HG03460 (cell line): ENCODE measurements around the gene IL13.
"Not testable (repeated sequence)": the region's sequence is repeated elsewhere in the genome, so short reads cannot be mapped to it uniquely, and the experiment has no call there.

Source experiments
- ATAC-seq: cut with Tn5 transposase; IDR thresholded peaks from one replicate; pipeline ENCODE4 v1.9.1; 2021; ENCODE audit not compliant: unreplicated experiment

The IL13 gene

GRCh38 chr5:132657676-132658380 lies at the start of gene IL13:
Gene IL13 (plus strand): TSS chr5:132658173. CDS start chr5:132658187, 14 bp downstream.
- ATAC-seq = no peak

DNA sequence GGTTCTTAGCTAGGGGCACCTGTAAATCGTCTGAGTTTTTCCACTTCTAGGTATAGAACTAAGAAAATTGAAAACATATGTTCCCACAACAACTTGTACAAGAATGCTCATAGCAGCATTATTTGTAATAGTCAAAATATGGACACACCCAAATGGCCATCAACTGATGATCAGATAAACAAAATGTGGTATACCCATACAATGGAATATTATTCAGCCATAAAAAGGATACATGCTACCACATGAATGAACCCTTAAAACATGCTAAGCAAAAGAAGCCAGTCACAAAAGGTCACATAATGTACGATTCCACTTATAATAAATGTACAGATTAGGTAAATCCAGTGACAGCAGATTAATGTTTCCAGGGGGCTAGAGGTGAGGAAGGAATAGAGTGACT lies 46.0 kb upstream of the IL13 start:
- no peak for ATAC-seq

DNA sequence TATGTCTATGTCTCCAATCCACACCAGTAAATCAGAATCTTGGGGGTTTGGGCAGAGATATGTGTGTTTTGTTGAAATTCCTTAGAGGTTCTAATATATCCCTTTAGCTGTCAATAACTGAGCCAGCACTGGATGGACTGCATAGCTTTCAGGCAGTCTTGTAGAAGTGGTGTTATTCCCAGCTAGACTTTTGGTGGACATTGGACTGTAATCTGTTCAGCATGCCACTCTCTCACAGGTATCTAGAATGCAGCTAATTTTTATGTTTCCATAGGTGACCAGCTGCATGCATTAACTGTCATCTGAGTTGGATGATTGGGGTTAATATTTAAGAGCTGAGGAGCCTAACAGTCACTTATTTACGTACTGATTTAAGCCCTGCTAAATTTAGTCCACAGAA lies 45.1 kb upstream of the IL13 start:
- ATAC-seq = no peak

DNA sequence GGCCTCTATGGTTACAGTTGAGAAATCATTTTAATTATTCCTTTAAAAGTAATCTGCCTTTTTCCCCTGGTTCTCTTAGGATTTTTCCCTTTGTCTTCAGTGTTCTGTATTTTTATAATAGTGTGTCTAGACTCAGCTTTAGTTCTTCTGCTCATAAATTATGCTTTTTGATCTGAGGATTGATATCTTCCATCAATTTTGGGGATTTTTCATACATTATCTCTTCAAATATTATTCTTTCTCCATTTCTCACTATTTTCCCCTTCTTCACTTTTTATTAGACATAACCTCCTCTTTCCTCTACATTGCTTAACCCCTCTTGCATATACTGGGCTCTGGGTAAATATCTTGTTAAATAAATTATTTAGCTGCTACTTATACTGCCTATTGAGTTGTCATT lies 36.3 kb upstream of the IL13 start:
- no peak for ATAC-seq

GRCh38 chr5:132622608-132623007 lies 35.4 kb upstream of the IL13 start:
- ATAC-seq = no peak

- ATAC-seq = no peak
Observed at GRCh38 chr5:132627470-132627869, 30.5 kb upstream of the IL13 start.

- no peak for ATAC-seq
Observed at GRCh38 chr5:132628814-132629213, 29.2 kb upstream of the IL13 start.

GRCh38 chr5:132629230-132629944 lies 28.6 kb upstream of the IL13 start:
- ATAC-seq = peak; percentile 82

GRCh38 chr5:132633587-132633986 lies 24.4 kb upstream of the IL13 start:
- not testable (repeated sequence) for ATAC-seq

DNA sequence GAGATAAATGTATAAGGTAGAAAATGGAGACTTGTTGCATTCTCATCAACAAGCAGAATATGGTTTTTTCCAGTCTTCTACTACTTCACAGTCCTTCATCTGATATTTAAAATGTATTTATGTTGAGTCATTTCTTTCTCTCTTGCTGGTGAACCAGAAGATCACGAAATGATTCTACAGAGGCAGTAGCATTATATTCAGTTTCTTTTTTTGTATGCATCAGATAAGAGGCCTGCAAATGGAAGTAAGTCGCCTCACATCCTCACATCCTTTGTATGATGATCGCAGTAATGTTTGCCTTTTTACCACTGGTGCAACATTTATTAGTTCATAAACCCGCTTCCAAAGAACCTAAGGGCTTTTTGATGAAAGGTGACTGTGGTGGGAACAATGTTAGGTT lies 22.1 kb upstream of the IL13 start:
- ATAC-seq = peak; percentile 47

DNA sequence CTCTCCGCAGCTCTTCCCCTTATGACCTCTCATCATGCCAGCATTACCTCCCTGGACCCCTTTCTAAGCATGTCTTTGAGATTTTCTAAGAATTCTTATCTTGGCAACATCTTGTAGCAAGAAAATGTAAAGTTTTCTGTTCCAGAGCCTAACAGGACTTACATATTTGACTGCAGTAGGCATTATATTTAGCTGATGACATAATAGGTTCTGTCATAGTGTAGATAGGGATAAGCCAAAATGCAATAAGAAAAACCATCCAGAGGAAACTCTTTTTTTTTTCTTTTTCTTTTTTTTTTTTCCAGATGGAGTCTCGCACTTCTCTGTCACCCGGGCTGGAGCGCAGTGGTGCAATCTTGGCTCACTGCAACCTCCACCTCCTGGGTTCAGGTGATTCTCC lies 20.7 kb upstream of the IL13 start:
- ATAC-seq = no peak

- peak; percentile 79 for ATAC-seq
Observed at GRCh38 chr5:132639706-132640130, 18.3 kb upstream of the IL13 start.

DNA sequence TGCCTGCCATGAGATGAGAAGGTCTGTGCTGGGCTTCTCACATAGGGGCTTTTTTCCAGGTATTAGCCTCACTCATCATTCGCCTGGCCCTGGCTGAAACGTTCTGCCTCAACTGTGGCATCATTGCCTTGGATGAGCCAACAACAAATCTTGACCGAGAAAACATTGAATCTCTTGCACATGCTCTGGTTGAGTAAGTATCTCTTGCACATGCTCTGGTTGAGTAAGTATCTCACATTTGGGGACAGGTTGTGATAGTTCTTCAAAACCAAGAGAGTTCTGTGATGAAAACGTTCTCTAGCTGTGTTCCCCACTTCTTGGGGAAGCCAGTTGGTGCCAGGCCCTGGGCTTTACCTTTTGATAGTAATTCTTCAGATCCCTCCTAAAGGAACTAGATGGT lies 17.4 kb upstream of the IL13 start:
- no peak for ATAC-seq

- no peak for ATAC-seq
Observed at GRCh38 chr5:132641241-132641723, 16.7 kb upstream of the IL13 start.

GRCh38 chr5:132641841-132642240 lies 16.1 kb upstream of the IL13 start:
- no peak for ATAC-seq

GRCh38 chr5:132644177-132644576 lies 13.8 kb upstream of the IL13 start:
- no peak for ATAC-seq

DNA sequence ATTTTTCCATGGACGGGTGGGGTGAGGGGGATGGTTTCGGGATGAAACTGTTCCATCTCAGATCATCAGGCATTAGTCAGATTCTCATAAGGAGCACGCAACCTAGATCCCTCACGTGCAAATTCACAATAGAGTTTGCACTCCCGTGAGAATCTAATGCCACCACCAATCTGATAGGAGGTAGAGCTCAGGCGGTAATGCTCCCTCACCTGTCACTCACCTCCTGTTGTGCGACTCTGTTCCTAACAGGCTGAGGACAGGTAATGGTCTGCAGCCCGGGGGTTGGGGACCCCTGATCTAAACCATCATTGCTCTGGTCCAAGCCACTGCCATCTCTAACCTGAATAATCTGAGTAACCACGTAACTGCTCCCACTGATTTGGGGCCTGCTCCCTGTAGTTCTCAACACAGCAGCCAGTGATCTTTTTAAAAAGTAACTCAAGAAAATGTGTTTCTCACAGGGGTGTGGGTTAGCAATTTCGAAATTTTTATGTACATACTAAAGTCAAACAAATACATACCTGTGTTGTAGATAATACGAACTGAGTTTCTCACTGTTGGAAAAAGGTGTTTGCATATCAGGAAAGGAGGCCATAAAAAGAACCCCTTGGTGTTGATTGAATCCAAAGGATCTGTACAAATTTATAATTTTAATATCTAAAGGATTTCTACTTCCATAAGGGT lies 11.2 kb upstream of the IL13 start:
- no peak for ATAC-seq

GRCh38 chr5:132647473-132647872 lies 10.5 kb upstream of the IL13 start:
- ATAC-seq = no peak

GRCh38 chr5:132648355-132648754 lies 9.6 kb upstream of the IL13 start:
- ATAC-seq = no peak

- no peak for ATAC-seq
Observed at GRCh38 chr5:132651838-132652469, 6.0 kb upstream of the IL13 start.

- no peak for ATAC-seq
Observed at GRCh38 chr5:132653716-132654115, 4.3 kb upstream of the IL13 start.
